HEK293T (cell line): Measurements from ENCODE around the gene SKOR2.

Experiments
- FOXK2 ChIP-seq: fragments of 450-650 bp; IDR thresholded peaks from 2 replicates; pipeline ENCODE4 v1.6.1; 2016; ENCODE audit warnings: mild to moderate bottlenecking
- FOXM1 ChIP-seq: fragments of 450-650 bp; IDR thresholded peaks from 2 replicates; pipeline ENCODE4 v1.6.1; 2017; ENCODE audit warnings: mild to moderate bottlenecking, borderline replicate concordance
- NFRKB ChIP-seq: fragments of 450-650 bp; IDR thresholded peaks from 2 replicates; pipeline ENCODE4 v1.6.1; 2016; ENCODE audit warnings: mild to moderate bottlenecking, moderate library complexity
- SP1 ChIP-seq: fragments of 450-650 bp; IDR thresholded peaks from 2 replicates; pipeline ENCODE4 v1.6.1; 2017
- ZNF384 ChIP-seq: fragments of 450-650 bp; IDR thresholded peaks from 2 replicates; pipeline ENCODE4 v1.6.1; 2016

- TF ChIP-seq ZNF384 = no peak
- no peak for TF ChIP-seq SP1
- no peak for TF ChIP-seq NFRKB
- no peak for TF ChIP-seq FOXM1
- TF ChIP-seq FOXK2 = no peak
These were observed 3.0 kb upstream of the SKOR2 start for GRCh38 chr18:47254341-47254939.
